ENCODE measurements around the gene BSDC1. TPM values are rescaled to one million over a fixed set of nuclear protein-coding genes. Genes with fewer than 3 reads are reported as not detected.

The BSDC1 gene
- total RNA-seq, 4 donors from 2014 or later: 56.5 to 74.2 (median 70.0) TPM

GRCh38 chr1:32332290-32333079 lies 61.8 kb downstream of the BSDC1 start:
- Histone ChIP-seq H3K36me3 (peaks cover 0 to 61% of the 10 kb centered on the region in 2 donors), H3K9me3 (no peaks in the 10 kb centered on the region), H3K4me3 (no peak overlapping the region), H3K27ac (no peak overlapping the region), H3K4me1 (peaks cover 0 to 34% (median 17%) of the 10 kb centered on the region in 3 donors), H3K27me3 (no peaks in the 10 kb centered on the region)
- TF ChIP-seq POLR2A (IDR thresholded peaks at IDR 0.05): no peak
- TF ChIP-seq, protein P1, sequence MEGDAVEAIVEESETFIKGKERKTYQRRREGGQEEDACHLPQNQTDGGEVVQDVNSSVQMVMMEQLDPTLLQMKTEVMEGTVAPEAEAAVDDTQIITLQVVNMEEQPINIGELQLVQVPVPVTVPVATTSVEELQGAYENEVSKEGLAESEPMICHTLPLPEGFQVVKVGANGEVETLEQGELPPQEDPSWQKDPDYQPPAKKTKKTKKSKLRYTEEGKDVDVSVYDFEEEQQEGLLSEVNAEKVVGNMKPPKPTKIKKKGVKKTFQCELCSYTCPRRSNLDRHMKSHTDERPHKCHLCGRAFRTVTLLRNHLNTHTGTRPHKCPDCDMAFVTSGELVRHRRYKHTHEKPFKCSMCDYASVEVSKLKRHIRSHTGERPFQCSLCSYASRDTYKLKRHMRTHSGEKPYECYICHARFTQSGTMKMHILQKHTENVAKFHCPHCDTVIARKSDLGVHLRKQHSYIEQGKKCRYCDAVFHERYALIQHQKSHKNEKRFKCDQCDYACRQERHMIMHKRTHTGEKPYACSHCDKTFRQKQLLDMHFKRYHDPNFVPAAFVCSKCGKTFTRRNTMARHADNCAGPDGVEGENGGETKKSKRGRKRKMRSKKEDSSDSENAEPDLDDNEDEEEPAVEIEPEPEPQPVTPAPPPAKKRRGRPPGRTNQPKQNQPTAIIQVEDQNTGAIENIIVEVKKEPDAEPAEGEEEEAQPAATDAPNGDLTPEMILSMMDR (IDR thresholded peaks at IDR 0.05): no peak
- TF ChIP-seq EP300 (IDR thresholded peaks at IDR 0.05): no peak
- TF ChIP-seq POLR2AphosphoS5 (IDR thresholded peaks at IDR 0.05): no peak
- no peak for ATAC-seq
- no CpG with 5 or more reads among the region's 3 CpGs for WGBS, 2 donors (ENCODE audit: low coverage in 1 of 2)

- TF ChIP-seq, protein P1 (IDR thresholded peaks at IDR 0.05): no peak
- no peak for TF ChIP-seq POLR2A (IDR thresholded peaks at IDR 0.05)
- 85 to 86% methylated on average over 1 to 6 of the region's 12 CpGs for WGBS, 2 donors (ENCODE audit: low coverage in 1 of 2)
- no peaks in the 10 kb centered on the region for H3K27me3 ChIP-seq
- peaks cover 0 to 70% of the 10 kb centered on the region in 2 donors for H3K36me3 ChIP-seq
- ATAC-seq: no peak
- peaks cover 0 to 25% (median 11%) of the 10 kb centered on the region in 3 donors for H3K4me1 ChIP-seq
- H3K27ac ChIP-seq: no peak overlapping the region
- no peak overlapping the region for H3K4me3 ChIP-seq
- H3K9me3 ChIP-seq: no peaks in the 10 kb centered on the region
Measured at GRCh38 chr1:32331549-32331948, 62.7 kb downstream of the BSDC1 start.

DNA sequence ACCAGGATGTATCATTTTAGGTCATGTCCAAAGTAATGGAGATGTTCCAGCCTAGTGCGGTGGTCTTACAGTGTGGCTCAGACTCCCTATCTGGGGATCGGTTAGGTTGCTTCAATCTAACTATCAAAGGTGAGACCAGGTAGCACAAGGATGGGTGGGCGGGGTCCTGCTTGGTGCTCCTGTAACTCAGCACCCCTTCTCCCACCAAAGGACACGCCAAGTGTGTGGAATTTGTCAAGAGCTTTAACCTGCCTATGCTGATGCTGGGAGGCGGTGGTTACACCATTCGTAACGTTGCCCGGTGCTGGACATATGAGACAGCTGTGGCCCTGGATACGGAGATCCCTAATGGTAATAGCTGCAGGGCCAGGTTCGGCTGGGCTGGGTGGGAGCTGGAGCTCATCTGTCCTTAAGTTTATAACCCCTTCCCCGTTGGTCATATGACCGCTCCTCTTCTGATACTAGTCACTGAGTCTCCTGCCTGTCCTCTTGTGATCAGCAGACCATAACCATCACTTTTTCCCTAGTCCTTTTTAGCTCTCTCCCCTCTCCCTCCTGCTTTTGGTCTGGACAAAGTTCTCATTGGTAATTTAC lies 63.6 kb downstream of the BSDC1 start:
- WGBS, 2 donors (ENCODE audit: low coverage in 1 of 2): 78 to 88% methylated on average over 4 to 9 of the region's 12 CpGs
- TF ChIP-seq, protein P1 (IDR thresholded peaks at IDR 0.05): no peak
- TF ChIP-seq POLR2A (IDR thresholded peaks at IDR 0.05) (no peak), EP300 (IDR thresholded peaks at IDR 0.05) (no peak), POLR2AphosphoS5 (IDR thresholded peaks at IDR 0.05) (no peak)
- no peaks in the 10 kb centered on the region for H3K27me3 ChIP-seq
- peaks cover 0 to 16% (median 7%) of the 10 kb centered on the region in 3 donors for H3K4me1 ChIP-seq
- no peak overlapping the region for H3K27ac ChIP-seq
- H3K36me3 ChIP-seq: peaks cover 0 to 79% of the 10 kb centered on the region in 2 donors
- H3K9me3 ChIP-seq: no peaks in the 10 kb centered on the region
- H3K4me3 ChIP-seq: no peak overlapping the region
- no peak for ATAC-seq

DNA sequence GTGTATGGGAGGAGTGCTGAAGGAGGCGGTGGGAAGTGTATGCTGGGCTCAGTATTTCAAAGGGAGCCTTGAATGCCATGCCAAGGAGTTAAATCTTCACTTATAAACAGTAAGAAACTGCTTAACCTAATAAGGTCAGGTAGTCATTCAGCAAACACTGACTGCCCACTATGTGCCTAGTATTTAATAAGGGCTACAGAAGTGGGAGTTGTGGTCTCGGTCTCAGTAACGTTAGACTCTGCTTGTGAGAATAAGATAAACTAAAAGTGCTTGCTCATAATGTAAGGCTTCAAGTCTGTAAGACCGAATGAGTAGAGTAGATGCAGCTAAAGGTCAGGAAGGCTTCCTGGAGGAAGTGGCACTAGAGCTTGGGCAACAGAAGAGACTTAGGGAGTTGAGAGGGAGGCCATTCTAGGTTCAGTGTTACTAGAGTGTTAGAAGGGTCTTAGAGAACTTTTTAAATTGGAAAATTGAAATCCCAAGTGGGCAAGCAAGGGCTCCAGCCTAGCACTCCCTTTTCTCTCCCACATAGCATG lies 64.2 kb downstream of the BSDC1 start:
- peaks cover 0 to 86% of the 10 kb centered on the region in 2 donors for H3K36me3 ChIP-seq
- no peak for ATAC-seq
- H3K4me1 ChIP-seq: peaks cover 0 to 9% (median 6%) of the 10 kb centered on the region in 3 donors
- no peak overlapping the region for H3K27ac ChIP-seq
- H3K27me3 ChIP-seq: no peaks in the 10 kb centered on the region
- TF ChIP-seq EP300 (IDR thresholded peaks at IDR 0.05): no peak
- TF ChIP-seq, protein P1 (IDR thresholded peaks at IDR 0.05): no peak
- TF ChIP-seq POLR2A (IDR thresholded peaks at IDR 0.05): no peak
- no peak for TF ChIP-seq POLR2AphosphoS5 (IDR thresholded peaks at IDR 0.05)
- H3K9me3 ChIP-seq: no peaks in the 10 kb centered on the region
- 78 to 89% methylated on average over 4 of the region's 4 CpGs for WGBS, 2 donors (ENCODE audit: low coverage in 1 of 2)
- H3K4me3 ChIP-seq: no peak overlapping the region
